GM21528 (cell line): Measurements from ENCODE around the gene GOLT1B.

Experiments used
- ATAC-seq: cut with Tn5 transposase; IDR thresholded peaks from one replicate; pipeline ENCODE4 v1.9.1; 2021; ENCODE audit warnings: mild to moderate bottlenecking, moderate library complexity; ENCODE audit not compliant: unreplicated experiment, low FRiP score

GOLT1B gene

DNA sequence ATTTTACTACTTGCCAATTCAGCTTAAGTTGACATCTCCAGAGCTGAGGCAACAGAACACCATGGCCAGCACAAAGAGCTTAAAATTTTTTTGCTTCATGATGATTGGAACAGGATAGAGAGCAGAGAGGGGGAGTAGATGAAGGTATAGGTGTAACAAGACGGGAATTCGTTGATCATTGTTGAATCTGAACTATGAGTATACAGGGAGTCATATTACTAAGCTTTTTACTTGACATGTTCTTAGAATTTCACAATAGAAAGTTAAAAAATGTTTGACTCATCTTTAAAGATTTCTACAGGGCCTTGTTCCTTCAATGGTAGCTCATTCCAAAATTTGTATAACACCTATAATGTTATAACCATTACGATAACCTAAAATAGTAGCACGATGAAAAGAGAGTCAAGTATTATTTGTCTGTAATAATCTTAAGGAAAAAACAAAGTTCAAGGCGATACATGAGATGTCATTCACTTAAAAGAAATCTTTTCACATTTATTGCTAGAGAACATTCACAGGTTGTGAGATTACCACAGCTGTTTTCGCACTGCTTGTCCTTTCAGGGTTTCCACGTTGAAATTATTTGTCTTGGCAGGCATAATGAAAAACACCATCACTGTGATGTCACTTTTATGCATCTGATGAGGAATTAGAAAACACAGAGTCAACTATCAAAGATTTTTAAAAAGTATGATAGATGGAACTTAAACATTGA is 58.4 kb downstream of the GOLT1B start:
- no peak for ATAC-seq

DNA sequence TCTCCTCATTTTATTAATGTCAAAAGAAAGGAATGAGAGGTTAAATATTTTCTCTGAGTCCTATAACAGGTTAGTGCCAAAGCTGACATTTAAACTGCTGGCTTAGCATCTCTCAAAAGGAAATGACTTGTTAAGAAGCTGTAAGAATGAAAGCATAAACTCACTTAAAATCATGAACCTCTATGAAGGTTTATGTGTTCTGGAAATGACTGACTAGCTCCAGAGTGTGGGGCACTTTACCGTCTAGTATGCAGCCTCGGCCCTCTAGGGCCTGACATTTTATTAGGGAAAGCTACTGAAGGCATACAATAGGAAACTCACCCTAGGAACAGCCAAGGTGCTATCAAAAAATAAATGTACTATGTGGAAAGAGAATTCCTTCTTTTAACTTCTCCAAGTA is 59.6 kb downstream of the GOLT1B start:
- no peak for ATAC-seq

DNA sequence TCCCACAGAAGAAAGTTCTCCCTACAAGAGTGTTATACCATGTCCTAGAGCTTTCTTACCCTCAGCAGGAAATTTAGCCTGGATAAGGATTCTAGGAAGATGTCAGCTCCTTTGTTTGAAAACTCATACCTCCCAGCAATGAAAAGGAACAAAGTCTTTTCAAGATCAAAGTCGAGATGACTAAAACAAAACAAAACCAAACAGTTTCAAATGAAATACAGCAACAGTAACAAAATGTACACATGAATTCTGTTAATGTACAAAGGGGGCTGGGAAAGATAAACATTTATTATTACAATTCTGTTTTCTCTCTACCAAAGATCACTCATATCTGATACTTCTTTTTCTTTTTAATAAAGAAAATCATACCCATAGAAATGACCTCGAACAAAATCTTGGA is 61.3 kb downstream of the GOLT1B start:
- no peak for ATAC-seq

- ATAC-seq: no peak
Measured at GRCh38 chr12:21566223-21566906, 64.8 kb downstream of the GOLT1B start.

DNA sequence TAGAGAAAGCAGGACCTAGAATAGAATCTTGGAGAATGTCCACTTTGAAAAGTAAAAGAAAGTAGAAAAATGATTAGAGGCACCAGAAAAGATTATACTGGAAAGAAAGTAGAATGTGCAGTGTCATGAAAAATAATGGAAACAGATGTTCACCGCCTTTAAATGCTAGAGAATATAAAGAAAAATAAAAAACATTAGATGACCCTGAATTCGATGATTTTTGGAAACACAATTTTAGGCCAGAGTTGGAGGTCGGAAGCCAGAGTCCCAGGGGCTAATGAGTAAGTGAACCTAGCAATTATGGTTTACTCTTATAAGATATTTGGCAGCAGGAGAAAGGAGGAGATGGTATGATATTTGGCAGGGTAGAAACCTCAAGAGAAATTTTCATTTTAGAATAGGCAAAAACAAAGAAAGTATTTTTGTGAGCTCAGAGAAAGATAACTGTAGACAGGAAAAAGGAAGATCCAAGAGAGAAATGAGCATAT is 65.4 kb downstream of the GOLT1B start:
- ATAC-seq: no peak
